22Rv1 (cell line): ENCODE measurements around the gene SDSL.

Experiments
- H3K27ac ChIP-seq: fragments of 450-650 bp; 2 replicates; pipeline ENCODE4 v1.5.1; 2017
- ZFX ChIP-seq: fragments of 450-650 bp; IDR thresholded peaks from 2 replicates; pipeline ENCODE4 v1.6.1; 2017; ENCODE audit warnings: antibody characterized with exemption, borderline replicate concordance
- TF ChIP-seq, protein P1 (sequence below): fragments of 450-650 bp; IDR thresholded peaks from 2 replicates; pipeline ENCODE4 v1.5.1; 2017; ENCODE audit warnings: mild to moderate bottlenecking

SDSL gene

GRCh38 chr12:113482334-113482733 lies 60.2 kb downstream of the SDSL start:
- no peak overlapping the region for H3K27ac ChIP-seq
- TF ChIP-seq ZFX = no peak
- TF ChIP-seq, protein P1, sequence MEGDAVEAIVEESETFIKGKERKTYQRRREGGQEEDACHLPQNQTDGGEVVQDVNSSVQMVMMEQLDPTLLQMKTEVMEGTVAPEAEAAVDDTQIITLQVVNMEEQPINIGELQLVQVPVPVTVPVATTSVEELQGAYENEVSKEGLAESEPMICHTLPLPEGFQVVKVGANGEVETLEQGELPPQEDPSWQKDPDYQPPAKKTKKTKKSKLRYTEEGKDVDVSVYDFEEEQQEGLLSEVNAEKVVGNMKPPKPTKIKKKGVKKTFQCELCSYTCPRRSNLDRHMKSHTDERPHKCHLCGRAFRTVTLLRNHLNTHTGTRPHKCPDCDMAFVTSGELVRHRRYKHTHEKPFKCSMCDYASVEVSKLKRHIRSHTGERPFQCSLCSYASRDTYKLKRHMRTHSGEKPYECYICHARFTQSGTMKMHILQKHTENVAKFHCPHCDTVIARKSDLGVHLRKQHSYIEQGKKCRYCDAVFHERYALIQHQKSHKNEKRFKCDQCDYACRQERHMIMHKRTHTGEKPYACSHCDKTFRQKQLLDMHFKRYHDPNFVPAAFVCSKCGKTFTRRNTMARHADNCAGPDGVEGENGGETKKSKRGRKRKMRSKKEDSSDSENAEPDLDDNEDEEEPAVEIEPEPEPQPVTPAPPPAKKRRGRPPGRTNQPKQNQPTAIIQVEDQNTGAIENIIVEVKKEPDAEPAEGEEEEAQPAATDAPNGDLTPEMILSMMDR = no peak

DNA sequence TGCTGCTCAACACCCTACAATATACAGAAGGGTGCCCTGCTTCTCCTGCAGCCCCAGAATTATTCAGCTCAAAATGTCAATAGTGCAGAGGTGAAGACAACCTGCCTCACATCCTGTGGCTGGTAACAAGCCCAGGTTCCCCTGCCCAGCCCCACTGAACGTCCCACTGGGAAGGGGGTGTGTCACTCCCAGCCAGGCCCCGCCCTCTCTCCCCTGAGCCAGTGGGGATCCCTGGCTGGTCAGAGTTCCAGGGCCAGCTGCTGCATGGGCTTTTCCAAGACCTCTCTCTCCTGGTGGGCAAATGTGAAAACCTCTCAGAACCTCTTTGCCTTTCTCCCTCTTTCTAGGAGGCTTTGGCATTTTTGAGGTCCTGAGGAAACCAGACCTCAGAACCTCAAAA lies 63.1 kb downstream of the SDSL start:
- no peak overlapping the region for H3K27ac ChIP-seq
- TF ChIP-seq ZFX = no peak
- TF ChIP-seq, protein P1 = no peak

DNA sequence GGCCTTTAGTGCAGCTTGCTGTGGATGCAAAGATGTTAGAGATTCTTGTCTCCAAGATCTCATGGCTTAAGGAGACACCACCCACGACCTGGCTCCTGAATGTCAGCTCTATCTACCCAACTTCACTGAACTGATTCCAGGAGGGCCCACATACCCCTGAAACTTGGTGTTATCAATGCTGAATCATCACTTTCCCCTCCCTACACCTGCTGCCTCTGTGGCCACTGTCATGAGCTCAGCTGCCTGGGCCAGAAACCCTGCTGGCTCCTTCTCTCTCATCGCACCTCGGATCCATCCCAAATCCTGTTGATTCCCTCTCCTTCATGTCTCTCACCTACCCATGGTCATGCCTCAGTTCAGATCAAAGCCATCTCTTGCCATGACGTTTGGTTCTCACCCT lies 64.5 kb downstream of the SDSL start:
- H3K27ac ChIP-seq = no peak overlapping the region
- no peak for TF ChIP-seq ZFX
- TF ChIP-seq, protein P1 = no peak
